Cardiac muscle cell (in vitro differentiated cells and primary cell): ENCODE data around the gene PIEZO2. TPM values are rescaled to one million over a fixed set of nuclear protein-coding genes. Genes with fewer than 3 reads are reported as not detected.

Experiments used
- DNase-seq, 2 donors: peaks; one replicate each; pipeline versions ENCODE4 v3.0.0 to v3.0.0-alpha.2; 2010 to 2017; ENCODE audit warnings: low read depth in 1 of 2, low spot score in 1 of 2
- H3K27ac ChIP-seq: fragments of 200-600 bp; sonication (generic); 2 replicates; pipeline ENCODE4 v1.5.1; 2016
- H3K27me3 ChIP-seq: fragments of 200-600 bp; sonication (generic); 2 replicates; pipeline ENCODE4 v1.6.0; 2016; ENCODE audit warnings: control low read depth
- H3K36me3 ChIP-seq: fragments of 200-600 bp; sonication (generic); 2 replicates; pipeline ENCODE4 v1.5.1; 2016; ENCODE audit warnings: control low read depth
- H3K4me1 ChIP-seq: fragments of 200-600 bp; sonication (generic); 2 replicates; pipeline ENCODE4 v1.8.1; 2017; ENCODE audit warnings: low read depth, mild to moderate bottlenecking, mixed run types
- H3K4me3 ChIP-seq: fragments of 200-600 bp; sonication (generic); 2 replicates; pipeline ENCODE4 v1.5.1; 2016; ENCODE audit warnings: mild to moderate bottlenecking
- H3K9me3 ChIP-seq: fragments of 200-600 bp; sonication (generic); 2 replicates; pipeline ENCODE4 v1.5.1; 2017; ENCODE audit warnings: low read depth, mild to moderate bottlenecking, control low read depth
- CTCF ChIP-seq: IDR thresholded peaks from 2 replicates; pipeline ENCODE4 v1.5.1; 2012; ENCODE audit warnings: low read depth, mild to moderate bottlenecking, low read length
- polyA plus RNA-seq: library from polyadenylated mRNA; unstranded; fragments of >200 nt; fragmentation: Nextera tagmentation; extraction: Ambion mirVana; gene quantifications from 2 replicates; pipeline ENCODE4 v1.2.1, GENCODE V29; 2016
- total RNA-seq: library from RNA; depleted of rRNA; stranded (reverse); fragments of >200 nt; gene quantifications from 2 replicates; pipeline ENCODE4 v1.2.3, GENCODE V29; 2016

The PIEZO2 gene
- total and polyA plus RNA-seq, 2 experiments from 2014 or later: 0.04 to 0.69 TPM

DNA sequence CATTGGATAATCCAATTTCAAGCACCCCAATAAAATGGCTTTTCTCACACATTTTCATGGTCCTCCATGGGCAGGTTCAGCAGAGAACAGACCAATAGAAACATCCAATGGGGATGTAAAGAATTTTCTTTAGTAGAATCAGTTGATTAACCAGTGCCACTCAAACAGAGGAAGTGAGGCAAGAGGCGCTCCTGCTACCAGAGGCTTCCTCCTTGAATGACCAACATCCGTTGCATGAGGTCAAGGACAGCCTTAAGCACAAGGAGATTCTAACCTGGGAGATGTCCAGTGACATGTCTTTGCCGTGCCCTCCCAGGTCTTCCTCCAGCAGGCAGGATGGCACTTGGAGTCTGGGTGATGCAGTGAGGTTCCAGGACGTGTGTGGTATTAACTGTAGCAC, 146.6 kb downstream of the PIEZO2 start:
- Histone ChIP-seq H3K27ac (no peak overlapping the region), H3K4me1 (no peaks in the 10 kb centered on the region), H3K4me3 (no peak overlapping the region), H3K27me3 (no peaks in the 10 kb centered on the region), H3K36me3 (no peaks in the 10 kb centered on the region), H3K9me3 (no peaks in the 10 kb centered on the region)
- DNase-seq: no peak
- TF ChIP-seq CTCF: no peak

DNA sequence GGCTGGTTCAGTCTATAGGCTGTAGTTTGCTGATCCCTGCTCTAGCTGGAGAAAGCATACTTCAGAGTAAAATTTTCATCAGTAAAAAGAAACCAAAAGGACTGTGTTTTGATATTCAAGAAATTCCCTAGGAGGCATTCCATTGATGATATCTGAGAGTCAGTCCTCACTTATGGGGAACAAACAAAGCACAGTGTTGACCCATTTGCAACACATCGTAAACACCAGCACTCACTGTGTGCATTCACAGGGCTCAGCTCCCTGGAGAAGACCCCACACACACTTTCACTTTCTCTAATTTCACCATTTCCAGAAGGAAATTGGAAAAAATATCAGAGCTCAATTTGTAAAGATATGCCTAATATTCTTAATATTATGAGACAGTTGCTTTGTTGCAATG, 147.1 kb downstream of the PIEZO2 start:
- TF ChIP-seq CTCF: no peak
- Histone ChIP-seq H3K27ac (no peak overlapping the region), H3K27me3 (no peaks in the 10 kb centered on the region), H3K4me1 (no peaks in the 10 kb centered on the region), H3K36me3 (no peaks in the 10 kb centered on the region), H3K4me3 (no peak overlapping the region), H3K9me3 (no peaks in the 10 kb centered on the region)
- DNase-seq: no peak

GRCh38 chr18:11000071-11000470, 149.3 kb downstream of the PIEZO2 start:
- Histone ChIP-seq H3K27ac (no peak overlapping the region), H3K4me1 (no peaks in the 10 kb centered on the region), H3K4me3 (no peak overlapping the region), H3K9me3 (no peaks in the 10 kb centered on the region), H3K36me3 (no peaks in the 10 kb centered on the region), H3K27me3 (no peaks in the 10 kb centered on the region)
- no peak for DNase-seq
- TF ChIP-seq CTCF: no peak

DNA sequence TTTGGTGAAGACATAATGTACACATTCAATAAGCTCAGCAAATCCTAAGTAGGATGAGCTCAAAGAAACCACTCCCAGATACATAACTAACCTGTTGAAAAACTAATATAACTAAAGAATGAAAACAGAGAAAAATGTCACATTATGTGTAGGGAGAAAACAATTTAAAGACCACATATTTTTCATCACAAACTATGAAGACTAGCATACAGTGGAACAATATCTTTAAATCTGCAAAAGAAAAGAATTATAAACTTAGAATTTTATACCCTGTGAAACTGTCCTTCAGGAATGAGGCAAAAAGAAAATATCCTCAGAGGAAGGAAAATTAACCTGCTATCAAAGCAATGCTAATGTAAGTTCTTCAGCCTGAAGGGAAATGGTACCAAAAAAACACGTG, 151.5 kb downstream of the PIEZO2 start:
- Histone ChIP-seq H3K4me1 (no peaks in the 10 kb centered on the region), H3K9me3 (no peaks in the 10 kb centered on the region), H3K36me3 (no peaks in the 10 kb centered on the region), H3K27me3 (no peaks in the 10 kb centered on the region), H3K27ac (no peak overlapping the region), H3K4me3 (no peak overlapping the region)
- no peak for TF ChIP-seq CTCF
- DNase-seq: no peak

- DNase-seq: no peak
- TF ChIP-seq CTCF: no peak
- Histone ChIP-seq H3K27me3 (no peaks in the 10 kb centered on the region), H3K36me3 (no peaks in the 10 kb centered on the region), H3K9me3 (no peaks in the 10 kb centered on the region), H3K4me3 (no peak overlapping the region), H3K4me1 (no peaks in the 10 kb centered on the region), H3K27ac (no peak overlapping the region)
Observed at GRCh38 chr18:10995550-10995949, 153.8 kb downstream of the PIEZO2 start.

DNA sequence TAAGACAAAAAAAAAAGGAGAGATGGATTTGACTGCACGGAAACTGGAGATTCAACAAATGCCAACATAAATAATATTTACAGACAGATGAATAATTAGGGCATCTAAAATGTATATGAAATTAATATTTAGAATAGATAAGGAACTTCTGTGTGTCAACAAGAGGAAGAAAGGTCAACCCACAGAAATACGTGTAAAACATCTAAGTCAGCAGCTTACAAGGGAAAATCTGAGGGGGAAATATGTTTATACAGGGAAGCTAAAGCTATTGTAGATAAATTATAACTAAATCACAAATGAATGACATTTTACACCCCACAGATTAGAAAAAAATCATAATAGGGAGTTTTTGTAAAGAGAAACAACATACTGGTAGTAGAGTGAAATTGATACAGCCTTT, 159.9 kb downstream of the PIEZO2 start:
- DNase-seq: no peak
- H3K9me3 ChIP-seq: no peaks in the 10 kb centered on the region
- no peaks in the 10 kb centered on the region for H3K27me3 ChIP-seq
- H3K4me3 ChIP-seq: no peak overlapping the region
- no peak for TF ChIP-seq CTCF
- H3K36me3 ChIP-seq: no peaks in the 10 kb centered on the region
- H3K4me1 ChIP-seq: no peaks in the 10 kb centered on the region
- no peak overlapping the region for H3K27ac ChIP-seq
